Keratinocyte (primary cell): ENCODE data around the gene MCTP2. TPM values are rescaled to one million over a fixed set of nuclear protein-coding genes. Genes with fewer than 3 reads are reported as not detected.

Experiments used
- DNase-seq: peaks from one replicate; pipeline ENCODE4 v3.0.0-alpha.2; 2011; ENCODE audit warnings: low read depth, missing footprints, low spot score
- FAIRE-seq: peaks from 2 replicates; lab custom pipeline; 2011; peaks lifted over from hg19 to GRCh38; lab: Jason Lieb, UNC
- H2AFZ ChIP-seq: 2 replicates; pipeline ENCODE4 v1.6.0; 2012; ENCODE audit warnings: low read length, control low read depth, inconsistent platforms; ENCODE audit not compliant: control insufficient read depth
- H3K27ac ChIP-seq: 2 replicates; pipeline ENCODE4 v1.5.1; 2011; ENCODE audit warnings: low read length; ENCODE audit not compliant: control insufficient read depth, insufficient read depth
- H3K27me3 ChIP-seq: 3 replicates; pipeline ENCODE4 v1.6.0; 2011; ENCODE audit warnings: low read length; ENCODE audit not compliant: control insufficient read depth, insufficient read depth; ENCODE audit errors: extremely low read depth
- H3K36me3 ChIP-seq, 2 experiments: 2 replicates in 1 of 2; 3 replicates in 1 of 2; pipeline ENCODE4 v1.5.1; 2011; ENCODE audit warnings: low read length in 2 of 2, mild to moderate bottlenecking in 1 of 2; ENCODE audit not compliant: control insufficient read depth in 2 of 2, insufficient read depth in 2 of 2; ENCODE audit errors: extremely low read depth in 1 of 2
- H3K4me1 ChIP-seq: 3 replicates; pipeline ENCODE4 v1.5.1; 2011; ENCODE audit warnings: low read length; ENCODE audit not compliant: control insufficient read depth, insufficient read depth; ENCODE audit errors: extremely low read depth
- H3K4me2 ChIP-seq: 3 replicates; pipeline ENCODE4 v1.6.0; 2011; ENCODE audit warnings: low read depth, low read length; ENCODE audit not compliant: control insufficient read depth, insufficient read depth; ENCODE audit errors: extremely low read depth
- H3K4me3 ChIP-seq, 3 experiments: fragments of 200-600 bp in 1 of 3; sonication (generic) in 1 of 3; 2 replicates in 2 of 3; 3 replicates in 1 of 3; pipeline ENCODE4 v1.5.1; 2011 to 2016; ENCODE audit warnings: low read length in 3 of 3, mild to moderate bottlenecking in 3 of 3, control low read depth in 2 of 3, inconsistent platforms in 1 of 3, low read depth in 1 of 3, mixed read lengths in 1 of 3, mixed run types in 1 of 3, moderate library complexity in 1 of 3; ENCODE audit not compliant: control insufficient read depth in 2 of 3, insufficient read depth in 2 of 3; ENCODE audit errors: extremely low read depth in 1 of 3
- H3K79me2 ChIP-seq: 2 replicates; pipeline ENCODE4 v1.6.0; 2012; ENCODE audit warnings: low read length; ENCODE audit not compliant: control insufficient read depth, insufficient read depth
- H3K9ac ChIP-seq: 3 replicates; pipeline ENCODE4 v1.6.0; 2011; ENCODE audit warnings: low read length; ENCODE audit not compliant: control insufficient read depth, insufficient read depth; ENCODE audit errors: extremely low read depth
- H3K9me1 ChIP-seq: 3 replicates; pipeline ENCODE4 v1.6.0; 2011; ENCODE audit warnings: low read length; ENCODE audit not compliant: control insufficient read depth, insufficient read depth; ENCODE audit errors: extremely low read depth
- H3K9me3 ChIP-seq: 2 replicates; pipeline ENCODE4 v1.5.1; 2012; ENCODE audit warnings: low read depth, low read length; ENCODE audit not compliant: control insufficient read depth
- H4K20me1 ChIP-seq: 3 replicates; pipeline ENCODE4 v1.6.0; 2011; ENCODE audit warnings: low read length; ENCODE audit not compliant: control insufficient read depth, insufficient read depth; ENCODE audit errors: extremely low read depth
- EZH2 ChIP-seq: IDR thresholded peaks from one replicate; pipeline ENCODE4 v1.6.1; 2012; ENCODE audit warnings: inconsistent platforms, mild to moderate bottlenecking, low read length, moderate library complexity
- dilution Hi-C: fragments of 300-500 bp; cut with MboI; formaldehyde crosslinking; loops from one replicate; pipeline ENCODE4 v1.7.0; 2020; ENCODE audit warnings: low sequenced_read_pairs; ENCODE audit not compliant: extremely low pct_ligation_motif_present
- polyA plus RNA-seq, 5 experiments: library from polyadenylated mRNA; depleted of rRNA in 3 of 5; stranded (reverse) in 3 of 5; stranded (forward) in 1 of 5; unstranded in 1 of 5; fragments of >200 nt; gene quantifications; 1 replicate in 1 of 5; 2 replicates in 3 of 5; 3 replicates in 1 of 5; pipeline versions ENCODE4 v1.2.1 to v1.2.3, GENCODE V29; 2011 to 2012; ENCODE audit warnings: missing spikeins in 2 of 5, low read depth in 1 of 5, low replicate concordance in 1 of 5
- TF ChIP-seq, protein P1 (sequence below), 3 experiments: IDR thresholded peaks in 1 of 3; conservative IDR thresholded peaks in 1 of 3; optimal IDR thresholded peaks in 1 of 3; 2 replicates in 2 of 3; 3 replicates in 1 of 3; pipeline versions ENCODE3 to v1.5.1; 2011; ENCODE audit warnings: low read length in 3 of 3, mild to moderate bottlenecking in 3 of 3, moderate library complexity in 2 of 3, control low read depth in 1 of 3, inconsistent platforms in 1 of 3; ENCODE audit not compliant: insufficient read depth in 2 of 3; ENCODE audit errors: extremely low read depth in 1 of 3

The MCTP2 gene
- polyA plus RNA-seq, 1 donor (not counting 4 experiments of a cell fraction or from before 2014, with no cell fraction given), result 22.0 TPM

DNA sequence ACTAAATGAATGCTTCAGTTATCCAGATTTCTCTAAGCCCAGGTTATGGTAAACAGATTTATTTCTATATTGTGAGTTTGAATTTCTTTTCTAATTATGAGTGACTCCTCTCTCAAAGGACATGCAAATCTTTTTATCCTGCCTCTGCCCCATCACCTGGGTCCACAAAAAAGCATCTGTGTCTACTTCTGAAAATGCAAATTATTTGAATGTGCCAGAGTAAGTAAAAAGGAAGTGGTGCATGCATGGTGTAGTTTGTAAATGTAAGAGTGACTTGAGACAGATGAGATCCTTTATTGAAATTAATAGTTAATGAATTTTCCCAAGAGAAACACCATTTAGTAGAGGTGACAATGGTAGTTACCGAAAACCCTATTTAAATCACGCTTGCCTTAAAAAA is 26.9 kb downstream of the MCTP2 start:
- DNase-seq (no peak), FAIRE-seq (no peak)
- no peak overlapping the region for H3K9ac ChIP-seq
- no peak overlapping the region for H3K4me2 ChIP-seq
- H3K27me3 ChIP-seq, result no peaks in the 10 kb centered on the region
- H3K9me1 ChIP-seq, result no peaks in the 10 kb centered on the region
- no peak overlapping the region for H3K4me3 ChIP-seq
- H3K4me1 ChIP-seq, result peaks cover 7% of the 10 kb centered on the region
- H3K79me2 ChIP-seq, result peaks cover 29% of the 10 kb centered on the region
- no peaks in the 10 kb centered on the region for H3K36me3 ChIP-seq
- H3K9me3 ChIP-seq, result no peaks in the 10 kb centered on the region
- TF ChIP-seq EZH2, result no peak
- TF ChIP-seq, protein P1, sequence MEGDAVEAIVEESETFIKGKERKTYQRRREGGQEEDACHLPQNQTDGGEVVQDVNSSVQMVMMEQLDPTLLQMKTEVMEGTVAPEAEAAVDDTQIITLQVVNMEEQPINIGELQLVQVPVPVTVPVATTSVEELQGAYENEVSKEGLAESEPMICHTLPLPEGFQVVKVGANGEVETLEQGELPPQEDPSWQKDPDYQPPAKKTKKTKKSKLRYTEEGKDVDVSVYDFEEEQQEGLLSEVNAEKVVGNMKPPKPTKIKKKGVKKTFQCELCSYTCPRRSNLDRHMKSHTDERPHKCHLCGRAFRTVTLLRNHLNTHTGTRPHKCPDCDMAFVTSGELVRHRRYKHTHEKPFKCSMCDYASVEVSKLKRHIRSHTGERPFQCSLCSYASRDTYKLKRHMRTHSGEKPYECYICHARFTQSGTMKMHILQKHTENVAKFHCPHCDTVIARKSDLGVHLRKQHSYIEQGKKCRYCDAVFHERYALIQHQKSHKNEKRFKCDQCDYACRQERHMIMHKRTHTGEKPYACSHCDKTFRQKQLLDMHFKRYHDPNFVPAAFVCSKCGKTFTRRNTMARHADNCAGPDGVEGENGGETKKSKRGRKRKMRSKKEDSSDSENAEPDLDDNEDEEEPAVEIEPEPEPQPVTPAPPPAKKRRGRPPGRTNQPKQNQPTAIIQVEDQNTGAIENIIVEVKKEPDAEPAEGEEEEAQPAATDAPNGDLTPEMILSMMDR (optimal IDR thresholded peaks at IDR 0.05 in 1 of 3, IDR thresholded peaks at IDR 0.05 in 1 of 3, conservative IDR thresholded peaks at IDR 0.05 in 1 of 3; ENCODE audit: extremely low read depth in 1 of 3, insufficient read depth in 2 of 3, low read length in 3 of 3), result no peak
- H2AFZ ChIP-seq, result no peak overlapping the region
- no peak overlapping the region for H3K27ac ChIP-seq
- no peaks in the 10 kb centered on the region for H4K20me1 ChIP-seq
- dilution Hi-C loops, result no loop called here

DNA sequence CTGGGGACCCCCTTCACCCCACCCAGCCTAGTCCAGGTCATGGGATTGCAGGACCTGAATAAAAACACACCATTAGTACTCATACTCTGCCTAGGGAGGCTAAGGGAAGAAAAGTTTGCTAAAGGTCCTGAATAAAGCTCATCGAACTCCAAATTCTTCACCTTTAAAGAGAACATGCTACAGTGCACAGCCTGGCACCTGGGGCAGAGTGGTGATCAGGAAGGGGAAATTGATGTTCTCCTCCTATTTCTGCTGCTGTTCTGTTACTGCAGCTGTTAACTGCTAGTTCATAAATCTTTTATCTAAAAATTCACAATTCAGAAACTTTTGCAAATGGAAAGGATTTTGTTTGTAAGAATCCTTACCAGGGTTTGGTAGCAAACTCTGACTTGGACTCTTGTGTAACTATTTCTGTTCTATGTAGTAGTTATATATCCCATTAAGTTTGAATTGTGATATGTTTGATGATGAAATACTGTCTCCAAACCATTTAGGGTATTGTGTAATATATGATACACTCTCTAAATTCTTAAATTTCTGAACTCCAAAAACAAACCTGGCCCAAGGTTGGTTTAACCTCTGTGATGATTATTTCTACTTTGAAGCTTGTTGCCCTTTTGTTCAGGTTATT is 27.9 kb downstream of the MCTP2 start:
- no peaks in the 10 kb centered on the region for H3K9me1 ChIP-seq
- H2AFZ ChIP-seq, result no peak overlapping the region
- TF ChIP-seq EZH2, result no peak
- TF ChIP-seq, protein P1 (optimal IDR thresholded peaks at IDR 0.05 in 1 of 3, IDR thresholded peaks at IDR 0.05 in 1 of 3, conservative IDR thresholded peaks at IDR 0.05 in 1 of 3; ENCODE audit: extremely low read depth in 1 of 3, insufficient read depth in 2 of 3, low read length in 3 of 3), result no peak
- peaks cover 3% of the 10 kb centered on the region for H3K4me1 ChIP-seq
- FAIRE-seq, result no peak
- H3K9ac ChIP-seq, result no peak overlapping the region
- H3K79me2 ChIP-seq, result peaks cover 29% of the 10 kb centered on the region
- no peak overlapping the region for H3K27ac ChIP-seq
- H3K9me3 ChIP-seq, result no peaks in the 10 kb centered on the region
- dilution Hi-C loops, result no loop called here
- H3K4me3 ChIP-seq, result no peak overlapping the region
- H3K4me2 ChIP-seq, result no peak overlapping the region
- no peaks in the 10 kb centered on the region for H3K27me3 ChIP-seq
- no peaks in the 10 kb centered on the region for H4K20me1 ChIP-seq
- no peak for DNase-seq
- no peaks in the 10 kb centered on the region for H3K36me3 ChIP-seq
